ENCODE measurements around the gene EEF2K. TPM values are rescaled to one million over a fixed set of nuclear protein-coding genes. Genes with fewer than 3 reads are reported as not detected.
A peak's percentile ranks its signal among the peaks of the same experiment; 100 is the strongest.

Gene EEF2K
- total RNA-seq, 8 experiments from 2014 or later, result 4.6 to 22.4 (median 8.9) TPM

- no peak overlapping the region for H3K4me3 ChIP-seq
- in situ Hi-C loops (cut with MboI; ENCODE audit: low pct_unique_long_range_greater_than_20kb in 2 of 9, low sequenced_read_pairs in 9 of 9, unreplicated experiment in 9 of 9), result loop anchor here in 3 of 9 experiments (10.0 to 25.0 kb wide), 3 partner anchors 87 to 177 kb away; partner anchors contain the start of genes MOSMO (in 2 of the 3), PDZD9 (in 2 of the 3) and VWA3A (in 1 of the 3)
- H3K27ac ChIP-seq, result no peak overlapping the region
- no peak for ATAC-seq (replicated peaks in 6 of 8)
- WGBS, 10 experiments, result 52 to 100% (median 83%) methylated on average over 1 to 4 of the region's 11 CpGs; no CpG with 5 or more reads in 6 of the 10 experiments
- H3K4me1 ChIP-seq (replicated peaks in 1 of 2), result no peaks in the 10 kb centered on the region
Observed at GRCh38 chr16:22181426-22181825, 24.7 kb upstream of the EEF2K start.

- no peak overlapping the region for H3K27ac ChIP-seq
- 0 to 100% (median 27%) methylated on average over 1 to 3 of the region's 7 CpGs; no CpG with 5 or more reads in 2 of the 10 experiments for WGBS, 10 experiments
- H3K4me1 ChIP-seq (replicated peaks in 1 of 2), result no peaks in the 10 kb centered on the region
- peak in 1 of 8 experiments; percentile 44 for ATAC-seq (replicated peaks in 6 of 8)
- no peak overlapping the region for H3K4me3 ChIP-seq
- in situ Hi-C loops (cut with MboI; ENCODE audit: low pct_unique_long_range_greater_than_20kb in 2 of 9, low sequenced_read_pairs in 9 of 9, unreplicated experiment in 9 of 9), result loop anchor here in 3 of 9 experiments (10.0 to 25.0 kb wide), 3 partner anchors 87 to 177 kb away; partner anchors contain the start of genes MOSMO (in 2 of the 3), PDZD9 (in 2 of the 3) and VWA3A (in 1 of the 3)
Observed at GRCh38 chr16:22181843-22182242, 24.2 kb upstream of the EEF2K start.

- ATAC-seq (replicated peaks in 6 of 8), result no peak
- WGBS, 10 experiments, result 40 to 76% (median 51%) methylated on average over 1 to 5 of the region's 5 CpGs; no CpG with 5 or more reads in 5 of the 10 experiments
- Histone ChIP-seq H3K4me1 (replicated peaks in 1 of 2) (no peaks in the 10 kb centered on the region), H3K27ac (no peak overlapping the region), H3K4me3 (no peak overlapping the region)
- in situ Hi-C loops (cut with MboI; ENCODE audit: low pct_unique_long_range_greater_than_20kb in 2 of 9, low sequenced_read_pairs in 9 of 9, unreplicated experiment in 9 of 9), result loop anchor here in 3 of 9 experiments (10.0 to 25.0 kb wide), 3 partner anchors 89 to 179 kb away; partner anchors contain the start of genes MOSMO (in 2 of the 3), PDZD9 (in 2 of the 3) and VWA3A (in 1 of the 3)
Observed at GRCh38 chr16:22183335-22183734, 22.7 kb upstream of the EEF2K start.

- no peak overlapping the region for H3K27ac ChIP-seq
- ATAC-seq (replicated peaks in 6 of 8), result no peak
- in situ Hi-C loops (cut with MboI; ENCODE audit: low pct_unique_long_range_greater_than_20kb in 2 of 9, low sequenced_read_pairs in 9 of 9, unreplicated experiment in 9 of 9), result loop anchor here in 3 of 9 experiments (10.0 to 25.0 kb wide), 3 partner anchors 89 to 179 kb away; partner anchors contain the start of genes MOSMO (in 2 of the 3), PDZD9 (in 2 of the 3) and VWA3A (in 1 of the 3)
- H3K4me3 ChIP-seq, result no peak overlapping the region
- H3K4me1 ChIP-seq (replicated peaks in 1 of 2), result peaks cover 4% of the 10 kb centered on the region in 2 donors
- 0 to 97% (median 58%) methylated on average over 1 to 6 of the region's 11 CpGs for WGBS, 10 experiments
Observed at GRCh38 chr16:22183901-22184614, 22.0 kb upstream of the EEF2K start.

GRCh38 chr16:22184615-22184968 is 21.5 kb upstream of the EEF2K start:
- Histone ChIP-seq H3K4me3 (no peak overlapping the region), H3K27ac (no peak overlapping the region), H3K4me1 (replicated peaks in 1 of 2) (peaks cover 9% of the 10 kb centered on the region in 2 donors)
- no peak for ATAC-seq (replicated peaks in 6 of 8)
- in situ Hi-C loops (cut with MboI; ENCODE audit: low pct_unique_long_range_greater_than_20kb in 2 of 9, low sequenced_read_pairs in 9 of 9, unreplicated experiment in 9 of 9), result loop anchor here in 3 of 9 experiments (10.0 to 25.0 kb wide), 3 partner anchors 90 to 180 kb away; partner anchors contain the start of genes MOSMO (in 2 of the 3), PDZD9 (in 2 of the 3) and VWA3A (in 1 of the 3)
- WGBS, 10 experiments, result 60 to 100% (median 87%) methylated on average over 1 to 4 of the region's 6 CpGs; no CpG with 5 or more reads in 4 of the 10 experiments

GRCh38 chr16:22186517-22186916 is 19.6 kb upstream of the EEF2K start:
- H3K4me1 ChIP-seq (replicated peaks in 1 of 2), result peaks cover 10 to 11% of the 10 kb centered on the region in 2 donors
- no peak overlapping the region for H3K27ac ChIP-seq
- in situ Hi-C loops (cut with MboI; ENCODE audit: low pct_unique_long_range_greater_than_20kb in 2 of 9, low sequenced_read_pairs in 9 of 9, unreplicated experiment in 9 of 9), result loop anchor here in 4 of 9 experiments (5.0 to 25.0 kb wide), 4 partner anchors 92 to 184 kb away; partner anchors contain the start of genes PDZD9 (in 3 of the 4), MOSMO (in 2 of the 4) and VWA3A (in 1 of the 4)
- no peak for ATAC-seq (replicated peaks in 6 of 8)
- 0 to 50% methylated on average over 1 to 2 of the region's 3 CpGs; no CpG with 5 or more reads in 8 of the 10 experiments for WGBS, 10 experiments
- no peak overlapping the region for H3K4me3 ChIP-seq

GRCh38 chr16:22188267-22188594 is 17.8 kb upstream of the EEF2K start:
- WGBS, 10 experiments, result 30 to 100% (median 90%) methylated on average over 1 to 2 of the region's 2 CpGs; no CpG with 5 or more reads in 2 of the 10 experiments
- no peak overlapping the region for H3K27ac ChIP-seq
- H3K4me1 ChIP-seq (replicated peaks in 1 of 2), result peaks cover 10 to 20% of the 10 kb centered on the region in 2 donors
- in situ Hi-C loops (cut with MboI; ENCODE audit: low pct_unique_long_range_greater_than_20kb in 2 of 9, low sequenced_read_pairs in 9 of 9, unreplicated experiment in 9 of 9), result loop anchor here in 4 of 9 experiments (5.0 to 25.0 kb wide), 4 partner anchors 93 to 186 kb away; partner anchors contain the start of genes PDZD9 (in 3 of the 4), MOSMO (in 2 of the 4) and VWA3A (in 1 of the 4)
- H3K4me3 ChIP-seq, result no peak overlapping the region
- ATAC-seq (replicated peaks in 6 of 8), result no peak

GRCh38 chr16:22188595-22189442 is 17.3 kb upstream of the EEF2K start:
- H3K4me3 ChIP-seq, result peak overlapping the region in 1 of 5 donors; percentile 80
- peaks cover 10 to 20% of the 10 kb centered on the region in 2 donors for H3K4me1 ChIP-seq (replicated peaks in 1 of 2)
- 0 to 100% (median 37%) methylated on average over 1 to 5 of the region's 8 CpGs; no CpG with 5 or more reads in 2 of the 10 experiments for WGBS, 10 experiments
- H3K27ac ChIP-seq, result peak overlapping the region; percentile 69 to 70
- in situ Hi-C loops (cut with MboI; ENCODE audit: low pct_unique_long_range_greater_than_20kb in 2 of 9, low sequenced_read_pairs in 9 of 9, unreplicated experiment in 9 of 9), result loop anchor here in 4 of 9 experiments (5.0 to 25.0 kb wide), 4 partner anchors 94 to 187 kb away; partner anchors contain the start of genes PDZD9 (in 3 of the 4), MOSMO (in 2 of the 4) and VWA3A (in 1 of the 4)
- peak in 3 of 8 experiments; percentile 0 to 2 (median 1) for ATAC-seq (replicated peaks in 6 of 8)

- peaks cover 10 to 20% of the 10 kb centered on the region in 2 donors for H3K4me1 ChIP-seq (replicated peaks in 1 of 2)
- peak overlapping the region; percentile 49 to 80 (median 54) for H3K4me3 ChIP-seq
- no peak for ATAC-seq (replicated peaks in 6 of 8)
- WGBS, 10 experiments, result 0 to 20% (median 13%) methylated on average over 1 to 16 of the region's 18 CpGs; no CpG with 5 or more reads in 3 of the 10 experiments
- peak overlapping the region; percentile 69 to 70 for H3K27ac ChIP-seq
- in situ Hi-C loops (cut with MboI; ENCODE audit: low pct_unique_long_range_greater_than_20kb in 2 of 9, low sequenced_read_pairs in 9 of 9, unreplicated experiment in 9 of 9), result loop anchor here in 4 of 9 experiments (5.0 to 25.0 kb wide), 4 partner anchors 95 to 187 kb away; partner anchors contain the start of genes PDZD9 (in 3 of the 4), MOSMO (in 2 of the 4) and VWA3A (in 1 of the 4)
Observed at GRCh38 chr16:22189473-22190080, 16.5 kb upstream of the EEF2K start.

GRCh38 chr16:22190081-22190775 is 15.8 kb upstream of the EEF2K start:
- H3K27ac ChIP-seq, result peak overlapping the region; percentile 69 to 70
- peak overlapping the region; percentile 49 to 80 (median 54) for H3K4me3 ChIP-seq
- in situ Hi-C loops (cut with MboI; ENCODE audit: low pct_unique_long_range_greater_than_20kb in 2 of 9, low sequenced_read_pairs in 9 of 9, unreplicated experiment in 9 of 9), result loop anchor here in 1 of 9 experiments (25.0 kb wide), 1 partner anchor 178 kb away; the partner anchor contains the start of genes MOSMO and PDZD9
- 0% methylated on average over 4 to 8 of the region's 72 CpGs; no CpG with 5 or more reads in 7 of the 10 experiments for WGBS, 10 experiments
- peaks cover 10 to 20% of the 10 kb centered on the region in 2 donors for H3K4me1 ChIP-seq (replicated peaks in 1 of 2)
- peak; percentile 52 to 81 (median 78) for ATAC-seq (replicated peaks in 6 of 8)

Measured in motor neuron (in vitro differentiated cells).